Left lung (tissue), 10 donors: ENCODE measurements around the gene KRTAP2-3. TPM values are rescaled to one million over a fixed set of nuclear protein-coding genes. Genes with fewer than 3 reads are reported as not detected.
A peak's percentile ranks its signal among the peaks of the same experiment; 100 is the strongest.
"Not testable (repeated sequence)": the region's sequence is repeated elsewhere in the genome, so short reads cannot be mapped to it uniquely, and the experiment has no call there.

Source experiments
- ATAC-seq: fragments of 200-7000 bp; cut with Tn5 transposase; one replicate; pipeline ENCODE4 v1.9.1; 2020; ENCODE audit warnings: moderate library complexity
- DNase-seq, 4 donors: peaks; one replicate each; pipeline ENCODE4 v3.0.0-alpha.2; 2013 to 2020
- H3K27ac ChIP-seq, 2 donors: fragments of 200-600 bp; sonication (generic) in 1 of 2; one replicate each; pipeline versions ENCODE4 v1.5.0 to v1.8.0; 2020 to 2021
- H3K27me3 ChIP-seq, 2 donors: fragments of 200-600 bp; sonication (generic) in 1 of 2; one replicate each; pipeline versions ENCODE4 v1.5.0 to v1.8.0; 2020 to 2021
- H3K36me3 ChIP-seq, 2 donors: fragments of 200-600 bp; sonication (generic) in 1 of 2; one replicate each; pipeline versions ENCODE4 v1.5.0 to v1.8.0; 2020 to 2021
- H3K4me1 ChIP-seq, 2 donors: fragments of 200-600 bp; one replicate each; pipeline ENCODE4 v1.8.0; 2021
- H3K4me3 ChIP-seq, 2 donors: fragments of 200-600 bp; sonication (generic) in 1 of 2; one replicate each; pipeline versions ENCODE4 v1.5.0 to v1.8.0; 2020 to 2021; ENCODE audit warnings: mild to moderate bottlenecking in 1 of 2
- H3K9me3 ChIP-seq, 2 donors: fragments of 200-600 bp; sonication (generic) in 1 of 2; one replicate each; pipeline versions ENCODE4 v1.5.0 to v1.8.0; 2020 to 2021
- CTCF ChIP-seq, 2 donors: fragments of 200-600 bp; sonication (generic) in 1 of 2; IDR thresholded peaks; one replicate each; pipeline versions ENCODE4 v1.5.0 to v1.8.0; 2021; ENCODE audit warnings: antibody characterized with exemption in 2 of 2
- intact Hi-C, 2 donors: fragments of 100-400 bp; cut with DNase I; formaldehyde crosslinking; loops; one replicate each; pipeline versions ENCODE4 v1.11.2 to v1.14.2; 2022
- polyA plus RNA-seq, 6 donors: library from polyadenylated mRNA; unstranded; fragments of 120-200 nt; gene quantifications; one replicate each; pipeline ENCODE4 v1.2.1, GENCODE V29; 2013; ENCODE audit not compliant: insufficient read length in 6 of 6
- total RNA-seq, 2 donors: library from RNA; stranded (reverse); fragmentation: NEBNext Ultra II Directional; extraction: Animal tissue kit (Norgen Biotek cat#: 25700); gene quantifications; one replicate each; pipeline ENCODE4 v1.2.1, GENCODE V29; 2021
- donor health status: DM: no; HTN: yes; CAD: no.
- donor health status: DM: no; HTN: no; CAD: no.

The KRTAP2-3 gene
- total and polyA plus RNA-seq, 8 donors: 1.2 TPM; not detected in 7

- no peak overlapping the region for H3K27ac ChIP-seq
- H3K27me3 ChIP-seq: peaks cover 3 to 19% of the 10 kb centered on the region in 2 donors
- no peak overlapping the region for H3K4me3 ChIP-seq
- DNase-seq: no peak
- no peak for TF ChIP-seq CTCF (IDR thresholded peaks at IDR 0.05)
- intact Hi-C loops: no loop called here
- peaks cover 0 to 3% of the 10 kb centered on the region in 2 donors for H3K9me3 ChIP-seq
- H3K36me3 ChIP-seq: no peaks in the 10 kb centered on the region
- H3K4me1 ChIP-seq: no peaks in the 10 kb centered on the region
- no peak for ATAC-seq
Observed at GRCh38 chr17:41042953-41043352, 17.0 kb downstream of the KRTAP2-3 start.

DNA sequence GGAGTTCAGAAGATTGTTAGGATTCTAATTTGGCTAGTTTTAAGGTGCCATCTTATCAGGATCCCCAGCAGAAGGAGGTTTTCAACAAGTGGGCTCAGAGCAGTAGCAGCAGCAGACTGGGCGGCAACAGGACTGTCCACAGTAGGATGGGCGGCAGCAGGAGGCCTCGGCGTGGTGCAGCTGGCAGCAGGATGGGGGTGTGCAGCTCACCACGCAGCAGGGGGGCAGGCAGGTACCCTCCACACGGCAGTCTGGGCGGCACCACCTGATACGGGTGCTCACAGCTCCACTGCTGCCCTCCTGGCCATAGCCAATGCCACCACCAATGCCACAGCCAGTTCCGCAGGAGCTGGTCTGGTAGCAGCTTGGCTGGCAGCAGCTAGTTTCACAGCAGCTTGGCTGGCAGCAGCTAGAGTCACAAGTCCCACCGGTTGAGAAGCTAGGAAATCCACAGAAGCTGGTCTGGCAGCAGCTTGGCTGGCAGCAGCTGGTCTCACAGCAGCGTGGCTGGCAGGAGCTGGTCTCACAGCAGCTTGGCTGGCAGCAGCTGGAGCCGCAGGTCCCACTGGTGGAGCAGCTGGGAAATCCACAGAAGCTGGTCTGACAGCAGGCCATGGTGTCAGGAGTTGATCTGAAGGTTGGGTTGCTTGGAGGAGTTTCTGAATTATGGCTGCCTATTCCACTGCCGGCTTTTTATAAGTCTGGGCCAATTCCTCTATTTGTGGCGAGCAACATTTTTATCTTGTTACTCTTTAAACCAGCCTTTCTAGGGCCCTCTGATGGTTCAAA, 18.9 kb downstream of the KRTAP2-3 start, which contains the start of gene KRTAP1-1:
TSS of gene KRTAP1-1 (minus strand) at position 668 of the 789 bp plus-strand sequence. CDS start at position 615, 53 bp downstream.
- DNase-seq: peak in 1 of 4 donors; percentile 65
- H3K4me3 ChIP-seq, ATAC-seq, H3K27me3 ChIP-seq, H3K36me3 ChIP-seq, H3K9me3 ChIP-seq, intact Hi-C loops, H3K27ac ChIP-seq, H3K4me1 ChIP-seq: not testable (repeated sequence)

- no peak overlapping the region for H3K4me3 ChIP-seq
- intact Hi-C loops: no loop called here
- no peaks in the 10 kb centered on the region for H3K9me3 ChIP-seq
- H3K4me1 ChIP-seq: no peaks in the 10 kb centered on the region
- no peak for DNase-seq
- no peaks in the 10 kb centered on the region for H3K27me3 ChIP-seq
- H3K27ac ChIP-seq: no peak overlapping the region
- TF ChIP-seq CTCF (IDR thresholded peaks at IDR 0.05): no peak
- H3K36me3 ChIP-seq: no peaks in the 10 kb centered on the region
- no peak for ATAC-seq
Observed at GRCh38 chr17:41037853-41038350, 22.0 kb downstream of the KRTAP2-3 start.

DNA sequence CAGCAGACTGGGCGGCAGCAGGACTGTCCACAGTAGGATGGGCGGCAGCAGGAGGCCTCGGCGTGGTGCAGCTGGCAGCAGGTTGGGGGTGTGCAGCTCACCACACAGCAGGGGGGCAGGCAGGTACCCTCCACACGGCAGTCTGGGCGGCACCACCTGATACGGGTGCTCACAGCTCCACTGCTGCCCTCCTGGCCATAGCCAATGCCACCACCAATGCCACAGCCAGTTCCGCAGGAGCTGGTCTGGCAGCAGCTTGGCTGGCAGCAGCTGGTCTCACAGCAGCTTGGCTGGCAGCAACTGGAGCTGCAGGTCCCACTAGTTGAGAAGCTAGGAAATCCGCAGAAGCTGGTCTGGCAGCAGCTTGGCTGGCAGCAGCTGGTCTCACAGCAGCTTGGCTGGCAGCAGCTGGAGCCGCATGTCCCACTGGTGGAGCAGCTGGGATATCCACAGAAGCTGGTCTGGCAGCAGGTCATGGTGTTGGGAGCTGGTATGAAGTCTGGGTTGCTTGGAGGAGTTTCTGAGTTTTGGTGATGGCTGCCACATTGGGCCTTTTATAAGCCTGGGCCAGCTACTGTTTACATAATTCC, 25.5 kb downstream of the KRTAP2-3 start, which contains the start of gene KRTAP1-3:
TSS of gene KRTAP1-3 (minus strand) at position 529 of the 590 bp plus-strand sequence. CDS start at position 476, 53 bp downstream.
- H3K4me1 ChIP-seq, intact Hi-C loops, DNase-seq, H3K4me3 ChIP-seq, H3K36me3 ChIP-seq, H3K27ac ChIP-seq, H3K9me3 ChIP-seq, ATAC-seq: not testable (repeated sequence)
- peaks cover 0 to 17% of the 10 kb centered on the region in 2 donors for H3K27me3 ChIP-seq

DNA sequence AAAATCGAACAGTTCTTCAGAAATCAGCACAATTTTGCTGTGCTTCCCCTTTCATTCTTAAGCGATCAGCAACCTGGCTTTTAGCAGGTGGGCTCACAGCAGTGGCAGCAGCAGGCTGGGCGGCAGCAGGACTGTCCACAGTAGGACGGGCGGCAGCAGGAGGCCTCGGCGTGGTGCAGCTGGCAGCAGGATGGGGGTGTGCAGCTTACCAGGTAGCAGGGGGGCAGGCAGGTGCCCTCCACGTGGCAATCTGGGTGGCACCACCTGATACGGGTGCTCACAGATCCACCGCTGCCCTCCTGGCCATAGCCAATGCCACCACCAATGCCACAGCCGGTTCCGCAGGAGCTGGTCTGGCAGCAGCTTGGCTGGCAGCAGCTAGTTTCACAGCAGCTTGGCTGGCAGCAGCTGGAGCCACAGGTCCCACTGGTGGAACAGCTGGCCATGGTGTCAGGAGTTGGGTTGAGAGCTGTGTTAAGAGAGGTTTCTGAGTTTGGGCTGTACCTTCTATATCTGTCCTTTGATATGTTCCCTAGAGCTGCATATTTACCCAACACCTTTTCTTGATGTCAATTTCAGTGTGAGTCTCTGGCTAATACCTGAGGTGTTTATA, 30.2 kb downstream of the KRTAP2-3 start, which contains the start of gene KRTAP1-4:
TSS of gene KRTAP1-4 (minus strand) at position 563 of the 613 bp plus-strand sequence. CDS start at position 446, 117 bp downstream.
- TF ChIP-seq CTCF (IDR thresholded peaks at IDR 0.05): no peak
- Histone ChIP-seq H3K4me1 (no peaks in the 10 kb centered on the region), H3K4me3 (no peak within 1 kb of the TSS), H3K27me3 (peaks cover 0 to 21% of the 10 kb centered on the region in 2 donors), H3K36me3 (no peaks in the 10 kb centered on the region), H3K27ac (no peak within 1 kb of the TSS), H3K9me3 (no peaks in the 10 kb centered on the region)
- DNase-seq (no peak), ATAC-seq (no peak)
- intact Hi-C loops: no loop called here
